Measurements from ENCODE around the gene TBL3.

DNA sequence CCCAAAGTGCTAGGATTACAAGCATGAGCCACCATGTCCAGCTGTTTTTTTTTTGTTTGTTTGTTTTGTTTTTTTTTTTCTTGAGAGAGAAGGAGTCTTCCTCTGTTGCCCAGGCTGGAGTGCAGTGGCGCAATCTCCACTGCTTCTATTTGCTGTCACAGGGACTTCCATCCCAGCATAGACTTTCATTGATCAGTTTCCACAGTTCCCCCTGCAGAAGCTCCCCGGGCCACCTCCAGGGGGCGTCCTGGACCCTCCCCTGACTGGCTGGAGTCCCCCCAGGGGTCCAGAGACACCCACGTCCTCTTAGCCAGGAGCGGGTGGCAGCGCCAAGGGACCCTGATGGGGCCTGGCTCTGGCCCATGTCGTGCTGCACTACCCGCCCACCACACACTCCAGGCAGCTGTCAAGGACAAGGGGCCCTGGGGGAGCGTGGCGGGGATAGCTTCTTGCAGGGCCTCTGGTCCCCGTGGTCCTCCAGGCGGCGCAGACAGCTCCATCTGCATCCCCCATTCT, 44.6 kb downstream of the TBL3 start:
- TF ChIP-seq, protein P1, sequence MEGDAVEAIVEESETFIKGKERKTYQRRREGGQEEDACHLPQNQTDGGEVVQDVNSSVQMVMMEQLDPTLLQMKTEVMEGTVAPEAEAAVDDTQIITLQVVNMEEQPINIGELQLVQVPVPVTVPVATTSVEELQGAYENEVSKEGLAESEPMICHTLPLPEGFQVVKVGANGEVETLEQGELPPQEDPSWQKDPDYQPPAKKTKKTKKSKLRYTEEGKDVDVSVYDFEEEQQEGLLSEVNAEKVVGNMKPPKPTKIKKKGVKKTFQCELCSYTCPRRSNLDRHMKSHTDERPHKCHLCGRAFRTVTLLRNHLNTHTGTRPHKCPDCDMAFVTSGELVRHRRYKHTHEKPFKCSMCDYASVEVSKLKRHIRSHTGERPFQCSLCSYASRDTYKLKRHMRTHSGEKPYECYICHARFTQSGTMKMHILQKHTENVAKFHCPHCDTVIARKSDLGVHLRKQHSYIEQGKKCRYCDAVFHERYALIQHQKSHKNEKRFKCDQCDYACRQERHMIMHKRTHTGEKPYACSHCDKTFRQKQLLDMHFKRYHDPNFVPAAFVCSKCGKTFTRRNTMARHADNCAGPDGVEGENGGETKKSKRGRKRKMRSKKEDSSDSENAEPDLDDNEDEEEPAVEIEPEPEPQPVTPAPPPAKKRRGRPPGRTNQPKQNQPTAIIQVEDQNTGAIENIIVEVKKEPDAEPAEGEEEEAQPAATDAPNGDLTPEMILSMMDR (tag by site-specific recombination; IDR thresholded peaks at IDR 0.05) = peak; percentile 52
- TF ChIP-seq YY1 (tag by site-specific recombination; IDR thresholded peaks at IDR 0.05) = no peak
- no peak for TF ChIP-seq ZSCAN16 (tag by site-specific recombination; IDR thresholded peaks at IDR 0.05)
- peak; percentile 67 for TF ChIP-seq EGR2 (tag by site-specific recombination; IDR thresholded peaks at IDR 0.05; ENCODE audit: low read depth)
- no peak for TF ChIP-seq YY2 (tag by site-specific recombination; IDR thresholded peaks at IDR 0.05)
- TF ChIP-seq ZNF10 (tag by site-specific recombination; IDR thresholded peaks at IDR 0.05) = no peak
- TF ChIP-seq, protein P2, sequence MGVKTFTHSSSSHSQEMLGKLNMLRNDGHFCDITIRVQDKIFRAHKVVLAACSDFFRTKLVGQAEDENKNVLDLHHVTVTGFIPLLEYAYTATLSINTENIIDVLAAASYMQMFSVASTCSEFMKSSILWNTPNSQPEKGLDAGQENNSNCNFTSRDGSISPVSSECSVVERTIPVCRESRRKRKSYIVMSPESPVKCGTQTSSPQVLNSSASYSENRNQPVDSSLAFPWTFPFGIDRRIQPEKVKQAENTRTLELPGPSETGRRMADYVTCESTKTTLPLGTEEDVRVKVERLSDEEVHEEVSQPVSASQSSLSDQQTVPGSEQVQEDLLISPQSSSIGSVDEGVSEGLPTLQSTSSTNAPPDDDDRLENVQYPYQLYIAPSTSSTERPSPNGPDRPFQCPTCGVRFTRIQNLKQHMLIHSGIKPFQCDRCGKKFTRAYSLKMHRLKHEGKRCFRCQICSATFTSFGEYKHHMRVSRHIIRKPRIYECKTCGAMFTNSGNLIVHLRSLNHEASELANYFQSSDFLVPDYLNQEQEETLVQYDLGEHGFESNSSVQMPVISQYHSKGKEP (tag by site-specific recombination; IDR thresholded peaks at IDR 0.05) = no peak
- TF ChIP-seq ZBTB1 (tag by site-specific recombination; IDR thresholded peaks at IDR 0.05) = no peak
- no peak for TF ChIP-seq PRDM1 (tag by site-specific recombination; IDR thresholded peaks at IDR 0.05)
- no peak for TF ChIP-seq BCL11A (tag by site-specific recombination; IDR thresholded peaks at IDR 0.05; ENCODE audit: low read depth)
- no peak for TF ChIP-seq ZNF138 (tag by site-specific recombination; IDR thresholded peaks at IDR 0.05; ENCODE audit: borderline replicate concordance)

All from HEK293 (cell line).